GM10266 (cell line): ENCODE results near the gene LYSMD1.
"Not testable (repeated sequence)": the region's sequence is repeated elsewhere in the genome, so short reads cannot be mapped to it uniquely, and the experiment has no call there.

Experiments used
- DNase-seq: peaks from one replicate; pipeline ENCODE4 v3.0.0; 2012; ENCODE audit errors: extremely low spot score
- CTCF ChIP-seq: IDR thresholded peaks from 2 replicates; pipeline ENCODE4 v1.5.1; 2012; ENCODE audit warnings: mild to moderate bottlenecking, low read depth; ENCODE audit not compliant: control insufficient read depth, insufficient read depth; ENCODE audit errors: missing control alignments

LYSMD1 gene

GRCh38 chr1:151189637-151190445 is 24.1 kb upstream of the LYSMD1 start, which contains the start of gene VPS72:
Gene VPS72, minus strand, starts transcription at chr1:151190197. Its CDS starts 76 bp downstream, at chr1:151190121.
- DNase-seq = peak; percentile 87
- TF ChIP-seq CTCF = no peak

DNA sequence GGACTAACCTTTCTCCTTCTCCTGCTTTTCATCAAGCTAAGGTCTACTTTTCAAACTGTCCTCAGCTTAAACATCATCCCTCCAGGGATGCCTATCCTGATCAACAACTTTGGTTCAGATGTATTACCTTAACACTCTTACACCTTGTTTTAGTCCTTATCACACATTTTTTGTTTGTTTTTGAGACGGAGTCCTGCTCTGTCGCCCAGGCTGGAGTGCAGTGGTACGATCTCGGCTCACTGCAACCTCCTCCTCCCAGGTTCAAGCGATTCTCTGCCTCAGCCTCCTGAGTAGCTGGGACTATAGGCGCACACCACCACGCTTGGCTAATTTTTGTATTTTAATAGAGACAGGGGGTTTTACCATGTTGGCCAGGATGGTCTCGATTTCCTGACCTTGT is 23.0 kb upstream of the LYSMD1 start:
- DNase-seq = not testable (repeated sequence)

- DNase-seq = no peak
- TF ChIP-seq CTCF = no peak
Observed at GRCh38 chr1:151187205-151187604, 21.5 kb upstream of the LYSMD1 start.

- no peak for DNase-seq
- TF ChIP-seq CTCF = no peak
Observed at GRCh38 chr1:151184211-151184610, 18.5 kb upstream of the LYSMD1 start.

GRCh38 chr1:151176514-151177045 is 10.9 kb upstream of the LYSMD1 start:
- TF ChIP-seq CTCF = no peak

DNA sequence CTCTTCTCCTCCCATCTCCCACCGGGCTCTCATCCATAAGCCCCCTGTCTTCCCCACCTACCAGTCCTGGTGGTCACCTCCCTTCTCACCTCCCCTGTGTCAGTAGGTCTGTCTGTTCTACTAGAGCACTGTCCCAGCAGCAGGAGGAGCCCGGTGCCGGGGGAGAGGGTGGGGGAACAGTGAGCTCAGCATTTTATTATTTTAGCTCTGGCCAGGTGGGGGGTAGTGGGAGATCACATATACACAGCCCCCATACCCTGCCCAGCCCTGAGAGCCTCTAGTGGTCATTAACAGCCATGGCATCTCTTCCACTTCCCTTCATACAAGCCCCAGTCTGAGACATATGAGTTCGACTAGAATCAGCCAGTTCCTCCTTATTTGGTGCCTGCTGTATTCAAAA is 10.2 kb upstream of the LYSMD1 start, which contains the start of gene TMOD4:
TSS of gene TMOD4 (minus strand) at position 119 of the 400 bp plus-strand sequence. CDS start 1,106 bp downstream, outside the sequence.
- TF ChIP-seq CTCF = peak; percentile 31
- no peak for DNase-seq

More at GRCh38 chr1:151176514-151177045, 10.9 kb upstream of the LYSMD1 start:
- DNase-seq = no peak

- DNase-seq = no peak
- TF ChIP-seq CTCF = no peak
Observed at GRCh38 chr1:151175041-151175741, 9.5 kb upstream of the LYSMD1 start.
